ENCODE measurements around the gene CCND1.
A peak's percentile ranks its signal among the peaks of the same experiment; 100 is the strongest.

CCND1 gene

DNA sequence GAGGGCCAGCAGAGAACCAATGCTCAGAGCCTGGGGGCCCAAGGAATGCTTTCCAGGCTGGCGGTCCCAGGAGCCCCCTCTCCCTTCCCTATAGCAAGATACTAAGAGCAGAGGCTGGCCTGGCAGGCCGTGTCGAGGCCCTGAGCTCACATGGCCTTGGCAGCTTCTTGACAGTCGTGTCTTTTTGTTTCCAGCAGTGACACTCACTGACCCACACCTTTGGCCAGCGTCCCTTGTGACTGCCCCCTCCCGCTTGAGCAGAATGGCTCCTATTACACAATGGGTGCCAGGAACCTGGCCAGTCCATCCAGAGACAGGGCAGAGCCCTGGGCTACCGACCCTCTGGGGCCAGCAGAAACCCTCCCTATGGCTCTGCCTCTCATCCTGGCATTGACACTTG, 6.4 kb upstream of the CCND1 start:
- H3K36me3 ChIP-seq = no peaks in the 10 kb centered on the region
- H3K9ac ChIP-seq = no peak overlapping the region
- H3K9me3 ChIP-seq = peaks cover 13% of the 10 kb centered on the region
- H3K27ac ChIP-seq = no peak overlapping the region
- H3K4me2 ChIP-seq = no peak overlapping the region
- H4K20me1 ChIP-seq = peaks cover 40% of the 10 kb centered on the region
- no peak overlapping the region for H3K4me3 ChIP-seq
- H3K4me1 ChIP-seq = peaks cover 21% of the 10 kb centered on the region
- H3K27me3 ChIP-seq = peaks cover 61% of the 10 kb centered on the region
- TF ChIP-seq Cebpa-rat (IDR thresholded peaks at IDR 0.05) = no peak

DNA sequence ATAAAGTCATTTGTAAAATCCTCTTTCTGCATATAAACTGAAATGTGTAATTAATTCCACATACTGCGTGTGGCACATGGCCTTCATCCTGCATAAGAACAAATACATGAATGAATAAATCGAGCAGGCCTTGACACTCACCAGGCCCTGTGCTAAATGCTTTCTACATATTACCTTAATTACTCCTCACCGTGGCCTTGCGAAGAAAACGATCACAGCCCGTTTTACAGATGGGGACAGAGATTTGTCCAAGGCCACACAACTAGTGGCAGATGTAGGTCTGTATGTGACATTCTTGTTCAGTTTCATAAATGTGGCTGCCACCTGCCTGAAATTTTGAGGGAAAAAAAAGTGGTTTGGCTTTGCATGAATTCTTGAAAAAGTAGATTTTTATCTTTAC, 5.8 kb upstream of the CCND1 start:
- no peak for TF ChIP-seq Cebpa-rat (IDR thresholded peaks at IDR 0.05)
- peaks cover 22% of the 10 kb centered on the region for H3K4me1 ChIP-seq
- no peak overlapping the region for H3K4me3 ChIP-seq
- no peak overlapping the region for H3K27ac ChIP-seq
- H3K4me2 ChIP-seq = no peak overlapping the region
- no peaks in the 10 kb centered on the region for H3K36me3 ChIP-seq
- H4K20me1 ChIP-seq = peaks cover 46% of the 10 kb centered on the region
- H3K9me3 ChIP-seq = peaks cover 7% of the 10 kb centered on the region; the same call in 1 of the 2 replicates
- H3K27me3 ChIP-seq = peaks cover 67% of the 10 kb centered on the region
- H3K9ac ChIP-seq = no peak overlapping the region

DNA sequence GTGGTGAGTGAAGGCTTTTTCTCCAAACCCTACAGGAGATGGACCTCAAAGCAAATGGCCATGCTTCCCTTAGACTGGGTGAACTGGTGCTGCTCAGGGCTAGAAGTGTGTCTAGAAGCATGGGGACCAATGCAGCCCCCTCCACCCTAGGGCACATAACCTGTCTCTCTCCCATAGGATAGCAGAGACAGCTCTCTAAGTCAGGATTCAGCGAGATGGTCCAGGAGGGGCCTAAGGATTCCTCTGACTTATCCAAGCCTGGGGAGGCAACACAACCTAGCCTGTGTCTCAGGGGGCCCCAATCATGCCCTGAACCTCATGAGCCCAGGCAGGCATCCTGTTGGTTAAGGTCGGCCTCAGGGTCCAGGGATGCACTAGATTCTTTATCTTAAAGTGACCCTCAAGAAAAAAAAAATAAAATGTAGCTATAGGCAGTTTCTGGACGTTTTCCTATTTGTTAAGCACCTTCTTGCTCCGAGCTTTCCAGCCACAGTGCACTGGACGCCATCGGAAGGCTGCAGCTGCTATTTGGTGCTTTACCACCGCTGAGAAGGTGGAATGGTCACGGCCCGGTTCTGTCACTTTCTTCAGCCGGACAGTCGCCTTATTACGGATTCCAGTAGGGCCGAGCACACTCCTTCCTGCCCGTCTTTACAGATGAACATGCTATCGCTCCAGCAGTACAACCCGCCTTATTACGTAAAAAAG, 5.0 kb upstream of the CCND1 start:
- TF ChIP-seq Cebpa-rat (IDR thresholded peaks at IDR 0.05) = no peak
- Histone ChIP-seq H3K36me3 (no peaks in the 10 kb centered on the region), H3K27me3 (peaks cover 74% of the 10 kb centered on the region), H3K27ac (no peak overlapping the region), H3K4me3 (no peak overlapping the region), H3K9ac (no peak overlapping the region), H3K9me3 (no peaks in the 10 kb centered on the region), H4K20me1 (peaks cover 52% of the 10 kb centered on the region), H3K4me1 (peaks cover 28% of the 10 kb centered on the region), H3K4me2 (no peak overlapping the region)

DNA sequence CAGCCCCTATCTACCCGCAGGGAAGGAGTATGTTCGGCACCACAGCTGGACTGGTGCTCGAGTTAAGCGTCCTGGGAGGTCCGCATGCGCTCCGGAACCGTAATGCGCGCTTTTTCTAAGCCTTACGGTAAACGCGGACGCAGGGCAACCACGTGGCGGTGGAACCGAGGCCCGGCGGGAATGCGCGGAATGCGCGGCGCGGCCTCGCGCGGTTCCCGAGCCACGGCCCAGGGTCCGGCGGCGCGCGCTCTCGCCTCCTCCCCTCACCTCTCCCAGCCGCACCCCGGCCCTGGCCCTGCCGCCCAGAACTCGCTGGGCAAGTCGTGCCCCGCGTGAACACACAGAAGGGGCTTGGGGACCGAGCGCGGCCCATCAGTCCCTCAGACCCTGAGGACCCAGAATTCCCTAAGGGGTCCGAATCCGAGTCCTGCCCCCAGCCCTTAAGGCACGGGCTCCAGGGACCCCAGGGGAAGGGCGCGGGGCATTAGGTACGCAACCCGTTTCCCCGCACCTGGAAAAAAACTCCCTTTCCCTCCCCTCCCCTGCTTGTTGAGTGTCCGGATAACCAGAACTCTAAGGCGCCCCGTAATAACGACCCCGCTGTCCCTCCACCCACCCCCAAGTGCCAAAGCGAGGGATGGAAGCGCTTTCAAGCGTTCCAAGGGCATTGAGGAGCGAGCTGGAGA, 4.3 kb upstream of the CCND1 start:
- H3K4me3 ChIP-seq = no peak overlapping the region
- H3K9ac ChIP-seq = no peak overlapping the region
- no peaks in the 10 kb centered on the region for H3K9me3 ChIP-seq
- H3K36me3 ChIP-seq = no peaks in the 10 kb centered on the region
- peaks cover 35% of the 10 kb centered on the region for H3K4me1 ChIP-seq
- H3K27ac ChIP-seq = no peak overlapping the region
- TF ChIP-seq Cebpa-rat (IDR thresholded peaks at IDR 0.05) = no peak
- H4K20me1 ChIP-seq = peaks cover 59% of the 10 kb centered on the region
- H3K27me3 ChIP-seq = peaks cover 81% of the 10 kb centered on the region
- no peak overlapping the region for H3K4me2 ChIP-seq

DNA sequence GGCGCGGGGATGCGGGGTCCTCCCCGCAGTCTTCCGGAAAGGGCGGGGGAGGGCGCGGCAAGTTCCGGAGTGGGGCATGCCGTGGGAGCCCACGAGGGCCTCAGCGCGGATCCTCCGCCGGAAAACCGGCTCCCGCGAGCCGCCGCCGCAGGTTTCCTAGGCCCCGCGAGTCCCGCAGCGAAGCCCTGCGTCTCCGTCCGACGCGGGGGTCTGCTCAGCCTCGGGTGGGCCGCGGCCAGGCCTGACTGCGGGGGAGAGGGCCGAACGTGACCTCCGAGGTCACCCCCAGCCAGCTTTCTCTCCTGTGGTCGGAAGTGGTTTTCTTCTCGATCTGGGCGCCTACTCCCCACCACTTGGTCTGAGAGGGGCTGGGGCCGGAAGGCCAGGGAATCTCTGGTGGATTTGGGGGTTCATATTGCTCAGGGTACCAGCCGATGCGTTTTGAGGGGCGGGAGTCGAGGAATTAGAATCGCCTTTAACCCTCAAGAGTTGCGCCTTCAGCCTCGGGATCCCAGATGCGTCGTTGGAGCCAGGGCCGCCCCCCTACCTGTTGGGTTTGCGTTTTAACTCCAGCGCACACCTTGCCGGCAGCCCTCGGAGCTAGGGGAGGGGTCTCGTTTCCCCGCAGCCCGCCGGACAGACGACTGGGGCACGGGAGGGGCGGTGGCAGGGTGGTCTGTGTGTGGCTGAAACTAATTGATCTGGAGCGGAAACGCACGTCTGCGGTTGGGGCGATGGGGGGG, 3.6 kb upstream of the CCND1 start:
- no peak overlapping the region for H3K9ac ChIP-seq
- H3K4me3 ChIP-seq = peak overlapping the region; percentile 50; the same call in 1 of the 2 replicates
- H3K9me3 ChIP-seq = no peaks in the 10 kb centered on the region
- H3K4me2 ChIP-seq = peak overlapping the region; percentile 80
- peaks cover 41% of the 10 kb centered on the region for H3K4me1 ChIP-seq
- peaks cover 66% of the 10 kb centered on the region for H4K20me1 ChIP-seq
- no peaks in the 10 kb centered on the region for H3K36me3 ChIP-seq
- no peak for TF ChIP-seq Cebpa-rat (IDR thresholded peaks at IDR 0.05)
- no peak overlapping the region for H3K27ac ChIP-seq
- H3K27me3 ChIP-seq = peaks cover 88% of the 10 kb centered on the region

DNA sequence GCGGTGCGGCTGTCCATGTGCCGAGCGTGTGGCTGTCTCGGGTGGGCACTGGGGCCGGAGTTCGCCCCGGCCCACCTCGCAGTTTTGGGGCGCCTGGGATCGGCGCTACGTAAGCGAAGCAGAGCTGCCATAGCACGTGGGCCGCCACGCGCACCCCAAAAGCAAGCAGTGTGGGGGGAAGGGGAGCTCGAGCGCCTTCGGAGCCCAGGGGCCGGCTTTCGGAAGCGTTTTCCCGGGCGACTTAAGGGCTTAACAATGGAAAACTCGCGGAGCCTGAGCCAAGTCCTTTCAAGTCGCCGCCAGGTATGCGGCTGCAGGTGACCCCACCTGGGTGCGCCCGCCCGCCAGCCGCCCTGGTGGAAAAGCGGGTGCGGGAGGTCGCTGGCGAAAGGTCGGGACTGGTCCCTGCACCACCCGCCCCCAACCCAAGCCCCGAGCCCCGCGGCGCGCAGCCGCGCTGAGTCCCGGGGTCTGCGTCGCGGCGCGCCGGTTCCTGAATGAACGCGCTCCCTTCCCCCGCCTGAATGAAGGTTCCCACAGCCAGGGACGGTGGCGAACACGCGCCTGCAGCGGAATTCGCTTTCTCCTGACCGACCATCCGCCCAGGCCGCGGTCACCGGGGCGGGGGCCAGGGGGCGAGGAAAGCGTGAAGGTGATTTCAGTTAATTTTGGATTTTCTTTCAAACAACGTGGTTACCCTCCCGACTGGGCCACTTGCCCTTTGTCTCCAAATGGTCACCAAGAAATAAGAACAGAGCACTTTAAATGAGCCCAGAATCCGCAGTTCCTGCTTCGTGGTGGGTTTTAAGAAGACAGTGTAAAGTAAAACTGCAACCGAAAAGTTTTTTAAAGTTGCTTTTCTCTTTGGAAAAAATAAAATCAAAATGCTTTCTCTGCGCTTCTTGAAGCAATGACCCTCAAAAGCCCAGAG, 2.8 kb upstream of the CCND1 start:
- Histone ChIP-seq H4K20me1 (peaks cover 68% of the 10 kb centered on the region), H3K4me3 (peak overlapping the region; percentile 50), H3K4me2 (peak overlapping the region; percentile 80), H3K36me3 (no peaks in the 10 kb centered on the region), H3K9me3 (no peaks in the 10 kb centered on the region), H3K27ac (no peak overlapping the region), H3K4me1 (peaks cover 41% of the 10 kb centered on the region), H3K27me3 (peaks cover 97% of the 10 kb centered on the region), H3K9ac (no peak overlapping the region)
- no peak for TF ChIP-seq Cebpa-rat (IDR thresholded peaks at IDR 0.05)

DNA sequence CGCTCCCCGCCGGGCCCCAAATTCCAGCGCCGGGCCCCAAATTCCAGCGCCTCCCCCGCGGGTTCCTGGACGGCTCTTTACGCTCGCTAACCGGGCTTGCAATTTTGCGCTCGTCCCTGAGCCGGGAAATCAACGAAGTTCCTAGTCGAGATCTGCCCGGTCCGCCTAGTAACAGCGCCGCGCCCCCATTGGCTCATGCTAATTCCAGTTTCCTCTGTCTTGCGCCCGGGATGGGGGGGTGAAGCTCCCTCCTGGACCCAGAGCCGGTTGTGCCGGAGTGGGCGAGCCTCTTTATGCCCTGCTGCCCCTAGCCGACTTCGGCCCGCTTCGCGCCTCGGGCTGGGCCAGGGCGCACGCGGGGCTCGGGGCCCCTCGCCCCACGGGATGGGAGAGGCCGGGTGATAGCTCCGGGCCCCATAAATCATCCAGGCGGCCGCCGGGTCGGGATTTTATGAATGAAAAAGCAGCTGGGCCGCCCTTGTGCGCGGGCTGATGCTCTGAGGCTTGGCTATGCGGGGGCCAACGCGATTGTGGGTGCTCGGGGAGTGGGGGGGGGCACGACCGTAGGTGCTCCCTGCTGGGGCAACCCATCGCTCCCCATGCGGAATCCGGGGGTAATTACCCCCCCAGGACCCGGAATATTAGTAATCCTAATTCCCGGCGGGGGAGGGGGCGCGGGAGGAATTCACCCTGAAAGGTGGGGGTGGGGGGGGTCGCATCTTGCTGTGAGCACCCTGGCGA, 1.8 kb upstream of the CCND1 start:
- TF ChIP-seq Cebpa-rat (IDR thresholded peaks at IDR 0.05) = no peak
- peak overlapping the region; percentile 80 for H3K4me2 ChIP-seq

DNA sequence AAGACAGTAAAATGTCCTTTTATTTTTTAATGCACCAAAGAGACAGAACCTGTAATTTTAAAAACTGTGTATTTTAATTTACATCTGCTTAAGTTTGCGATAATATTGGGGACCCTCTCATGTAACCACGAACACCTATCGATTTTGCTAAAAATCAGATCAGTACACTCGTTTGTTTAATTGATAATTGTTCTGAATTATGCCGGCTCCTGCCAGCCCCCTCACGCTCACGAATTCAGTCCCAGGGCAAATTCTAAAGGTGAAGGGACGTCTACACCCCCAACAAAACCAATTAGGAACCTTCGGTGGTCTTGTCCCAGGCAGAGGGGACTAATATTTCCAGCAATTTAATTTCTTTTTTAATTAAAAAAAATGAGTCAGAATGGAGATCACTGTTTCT, 1.1 kb upstream of the CCND1 start:
- Histone ChIP-seq H4K20me1 (peaks cover 79% of the 10 kb centered on the region), H3K4me3 (no peak overlapping the region; the same call in 1 of the 2 replicates), H3K9ac (no peak overlapping the region), H3K4me1 (peaks cover 41% of the 10 kb centered on the region), H3K27ac (no peak overlapping the region), H3K9me3 (no peaks in the 10 kb centered on the region), H3K27me3 (peaks cover 85% of the 10 kb centered on the region), H3K36me3 (no peaks in the 10 kb centered on the region), H3K4me2 (no peak overlapping the region)
- TF ChIP-seq Cebpa-rat (IDR thresholded peaks at IDR 0.05) = no peak

More for the DNA sequence above, 1.8 kb upstream of the CCND1 start:
- Histone ChIP-seq H4K20me1 (peaks cover 75% of the 10 kb centered on the region), H3K4me1 (peaks cover 41% of the 10 kb centered on the region), H3K36me3 (no peaks in the 10 kb centered on the region), H3K27ac (no peak overlapping the region), H3K4me3 (peak overlapping the region; percentile 50), H3K27me3 (peaks cover 92% of the 10 kb centered on the region), H3K9ac (no peak overlapping the region), H3K9me3 (no peaks in the 10 kb centered on the region)

Data from BLaER1 (cell line).